Thoracic aorta (tissue), 2 donors: ENCODE measurements around the gene RGCC. TPM values are rescaled to one million over a fixed set of nuclear protein-coding genes. Genes with fewer than 3 reads are reported as not detected.

ENCODE experiments used
- ATAC-seq: fragments of 150-250 bp; one replicate; pipeline ENCODE4 v1.8.0; 2017; ENCODE audit warnings: low read depth; ENCODE audit not compliant: insufficient number of reproducible peaks, low FRiP score
- DNase-seq: peaks from one replicate; pipeline ENCODE4 v3.0.0-alpha.2; 2020; ENCODE audit warnings: low spot score
- H3K27ac ChIP-seq, 2 donors: fragments of 200-600 bp; sonication (generic); 1 replicate in 1 of 2; 2 replicates in 1 of 2; pipeline ENCODE4 v1.5.1; 2016; ENCODE audit warnings: mild to moderate bottlenecking in 2 of 2, moderate library complexity in 2 of 2
- H3K27me3 ChIP-seq: fragments of 200-600 bp; sonication (generic); replicated peaks from 2 replicates; pipeline ENCODE4 v1.6.0; 2016; ENCODE audit warnings: mild to moderate bottlenecking; ENCODE audit not compliant: insufficient read depth
- H3K36me3 ChIP-seq: fragments of 200-600 bp; sonication (generic); one replicate; pipeline ENCODE4 v1.5.1; 2016
- H3K4me1 ChIP-seq, 2 donors: fragments of 200-600 bp; sonication (generic); 1 replicate in 1 of 2; 2 replicates in 1 of 2; pipeline versions ENCODE4 v1.5.1 to v1.6.0; 2016; ENCODE audit warnings: low read depth in 2 of 2, mild to moderate bottlenecking in 1 of 2; ENCODE audit not compliant: control insufficient read depth in 1 of 2
- H3K4me3 ChIP-seq: fragments of 200-600 bp; sonication (generic); 2 replicates; pipeline ENCODE4 v1.5.1; 2016; ENCODE audit warnings: mild to moderate bottlenecking
- H3K9me3 ChIP-seq: fragments of 200-600 bp; sonication (generic); 2 replicates; pipeline ENCODE4 v1.5.1; 2016
- total RNA-seq, 2 donors: library from RNA; depleted of rRNA; stranded (reverse); fragments of >200 nt; gene quantifications; one replicate each; pipeline versions ENCODE4 v1.1.0 to v1.2.3, GENCODE V29; 2016
- TF ChIP-seq, protein P1 (sequence below): fragments of 200-600 bp; sonication (generic); IDR thresholded peaks from one replicate; pipeline ENCODE4 v1.5.1; 2019; ENCODE audit warnings: antibody characterized with exemption

Gene RGCC
- total RNA-seq, 2 donors from 2014 or later = 93.3 to 134 TPM

GRCh38 chr13:41468631-41469030 is 11.3 kb downstream of the RGCC start:
- ATAC-seq (no peak), DNase-seq (no peak)
- H3K27ac ChIP-seq = peak overlapping the region; percentile 59 to 68
- H3K27me3 ChIP-seq = no peaks in the 10 kb centered on the region
- peaks cover 20 to 52% of the 10 kb centered on the region in 2 donors for H3K4me1 ChIP-seq
- peaks cover 24% of the 10 kb centered on the region for H3K36me3 ChIP-seq
- no peaks in the 10 kb centered on the region for H3K9me3 ChIP-seq
- no peak overlapping the region for H3K4me3 ChIP-seq
- TF ChIP-seq, protein P1, sequence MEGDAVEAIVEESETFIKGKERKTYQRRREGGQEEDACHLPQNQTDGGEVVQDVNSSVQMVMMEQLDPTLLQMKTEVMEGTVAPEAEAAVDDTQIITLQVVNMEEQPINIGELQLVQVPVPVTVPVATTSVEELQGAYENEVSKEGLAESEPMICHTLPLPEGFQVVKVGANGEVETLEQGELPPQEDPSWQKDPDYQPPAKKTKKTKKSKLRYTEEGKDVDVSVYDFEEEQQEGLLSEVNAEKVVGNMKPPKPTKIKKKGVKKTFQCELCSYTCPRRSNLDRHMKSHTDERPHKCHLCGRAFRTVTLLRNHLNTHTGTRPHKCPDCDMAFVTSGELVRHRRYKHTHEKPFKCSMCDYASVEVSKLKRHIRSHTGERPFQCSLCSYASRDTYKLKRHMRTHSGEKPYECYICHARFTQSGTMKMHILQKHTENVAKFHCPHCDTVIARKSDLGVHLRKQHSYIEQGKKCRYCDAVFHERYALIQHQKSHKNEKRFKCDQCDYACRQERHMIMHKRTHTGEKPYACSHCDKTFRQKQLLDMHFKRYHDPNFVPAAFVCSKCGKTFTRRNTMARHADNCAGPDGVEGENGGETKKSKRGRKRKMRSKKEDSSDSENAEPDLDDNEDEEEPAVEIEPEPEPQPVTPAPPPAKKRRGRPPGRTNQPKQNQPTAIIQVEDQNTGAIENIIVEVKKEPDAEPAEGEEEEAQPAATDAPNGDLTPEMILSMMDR = no peak

GRCh38 chr13:41470196-41470595 is 12.8 kb downstream of the RGCC start:
- H3K36me3 ChIP-seq = peaks cover 24% of the 10 kb centered on the region
- no peak overlapping the region for H3K27ac ChIP-seq
- no peak overlapping the region for H3K4me3 ChIP-seq
- no peaks in the 10 kb centered on the region for H3K9me3 ChIP-seq
- H3K27me3 ChIP-seq = no peaks in the 10 kb centered on the region
- TF ChIP-seq, protein P1 = no peak
- ATAC-seq (no peak), DNase-seq (no peak)
- peaks cover 18 to 37% of the 10 kb centered on the region in 2 donors for H3K4me1 ChIP-seq

- Histone ChIP-seq H3K9me3 (no peaks in the 10 kb centered on the region), H3K27ac (no peak overlapping the region), H3K4me1 (peaks cover 12 to 21% of the 10 kb centered on the region in 2 donors), H3K36me3 (peaks cover 24% of the 10 kb centered on the region), H3K27me3 (no peaks in the 10 kb centered on the region), H3K4me3 (no peak overlapping the region)
- ATAC-seq (no peak), DNase-seq (no peak)
- TF ChIP-seq, protein P1 = no peak
Measured at GRCh38 chr13:41471785-41472184, 14.4 kb downstream of the RGCC start.

DNA sequence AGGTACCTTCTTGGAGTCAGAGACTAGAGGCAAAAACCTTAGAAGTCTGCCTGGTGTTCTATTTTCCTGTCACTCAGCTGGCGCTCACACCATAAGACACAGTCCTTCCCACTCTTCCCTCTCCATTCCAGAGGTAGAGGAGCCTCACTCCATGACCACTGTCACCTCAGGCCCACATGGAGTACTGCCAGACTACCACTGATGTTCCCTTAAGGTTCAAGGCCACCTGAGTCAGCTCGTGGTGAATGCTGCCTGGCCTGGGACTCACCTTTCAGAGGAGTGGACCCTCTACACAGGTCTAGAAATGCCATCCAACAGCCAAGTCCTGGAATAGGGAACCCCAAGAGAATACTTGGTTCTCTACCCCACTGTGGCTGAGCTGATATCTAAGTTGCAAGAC is 29.9 kb downstream of the RGCC start:
- Histone ChIP-seq H3K27ac (no peak overlapping the region), H3K4me3 (no peak overlapping the region), H3K9me3 (no peaks in the 10 kb centered on the region), H3K4me1 (peaks cover 0 to 6% of the 10 kb centered on the region in 2 donors), H3K27me3 (no peaks in the 10 kb centered on the region), H3K36me3 (no peaks in the 10 kb centered on the region)
- no peak for DNase-seq
- no peak for ATAC-seq
- TF ChIP-seq, protein P1 = no peak

DNA sequence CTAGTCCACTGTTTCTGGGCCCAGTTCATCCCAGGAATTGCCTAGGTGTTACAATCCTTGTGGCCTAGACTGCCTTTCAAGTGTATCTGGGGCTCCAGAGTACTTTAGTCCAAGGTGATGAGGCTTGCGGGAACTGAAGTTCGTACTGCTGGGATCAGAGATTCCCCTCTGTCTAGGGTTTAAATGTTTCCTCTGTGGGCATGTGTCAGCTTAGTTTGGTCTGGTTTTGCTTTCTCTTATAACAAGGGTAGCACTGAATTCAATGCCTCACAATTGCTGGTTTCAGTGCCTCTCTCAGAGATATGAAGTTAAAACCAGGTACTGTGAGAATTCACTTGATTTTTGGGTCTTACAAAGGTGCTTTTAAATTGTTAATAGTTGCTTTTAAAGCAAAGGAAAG is 30.8 kb downstream of the RGCC start:
- TF ChIP-seq, protein P1 = no peak
- ATAC-seq = no peak
- no peak overlapping the region for H3K4me3 ChIP-seq
- DNase-seq = no peak
- H3K36me3 ChIP-seq = no peaks in the 10 kb centered on the region
- peaks cover 2 to 16% of the 10 kb centered on the region in 2 donors for H3K4me1 ChIP-seq
- H3K9me3 ChIP-seq = no peaks in the 10 kb centered on the region
- H3K27ac ChIP-seq = no peak overlapping the region
- H3K27me3 ChIP-seq = no peaks in the 10 kb centered on the region
